Measurements from ENCODE around the gene ST6GALNAC5.

DNA sequence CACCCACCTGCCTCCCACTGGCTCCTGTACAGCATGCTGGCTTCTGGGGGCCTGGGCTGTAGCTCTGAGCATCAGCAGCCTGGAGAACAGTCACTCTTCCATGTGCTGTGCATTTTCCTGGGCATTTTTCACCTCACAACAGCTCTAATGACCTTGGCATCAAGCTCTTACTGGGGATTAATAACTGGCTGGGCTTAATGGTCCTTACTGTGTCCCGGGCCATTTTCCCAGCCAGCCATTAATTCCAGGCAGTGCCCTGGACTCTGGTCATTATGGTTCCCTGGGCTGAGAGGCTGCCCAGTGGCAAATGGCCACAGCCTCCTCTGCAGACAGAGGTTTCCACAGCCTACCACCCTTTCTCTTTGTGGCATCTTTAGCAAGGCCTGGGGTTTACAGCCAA lies 171.8 kb downstream of the ST6GALNAC5 start:
- TF ChIP-seq, protein P1, sequence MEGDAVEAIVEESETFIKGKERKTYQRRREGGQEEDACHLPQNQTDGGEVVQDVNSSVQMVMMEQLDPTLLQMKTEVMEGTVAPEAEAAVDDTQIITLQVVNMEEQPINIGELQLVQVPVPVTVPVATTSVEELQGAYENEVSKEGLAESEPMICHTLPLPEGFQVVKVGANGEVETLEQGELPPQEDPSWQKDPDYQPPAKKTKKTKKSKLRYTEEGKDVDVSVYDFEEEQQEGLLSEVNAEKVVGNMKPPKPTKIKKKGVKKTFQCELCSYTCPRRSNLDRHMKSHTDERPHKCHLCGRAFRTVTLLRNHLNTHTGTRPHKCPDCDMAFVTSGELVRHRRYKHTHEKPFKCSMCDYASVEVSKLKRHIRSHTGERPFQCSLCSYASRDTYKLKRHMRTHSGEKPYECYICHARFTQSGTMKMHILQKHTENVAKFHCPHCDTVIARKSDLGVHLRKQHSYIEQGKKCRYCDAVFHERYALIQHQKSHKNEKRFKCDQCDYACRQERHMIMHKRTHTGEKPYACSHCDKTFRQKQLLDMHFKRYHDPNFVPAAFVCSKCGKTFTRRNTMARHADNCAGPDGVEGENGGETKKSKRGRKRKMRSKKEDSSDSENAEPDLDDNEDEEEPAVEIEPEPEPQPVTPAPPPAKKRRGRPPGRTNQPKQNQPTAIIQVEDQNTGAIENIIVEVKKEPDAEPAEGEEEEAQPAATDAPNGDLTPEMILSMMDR (IDR thresholded peaks at IDR 0.05; ENCODE audit: low read length), result no peak
- no peak for TF ChIP-seq EZH2 (optimal IDR thresholded peaks at IDR 0.05; ENCODE audit: low read depth, low read length)

All from MM.1S (cell line).